K562 (cell line): ENCODE measurements around the gene SLC30A10. TPM values are rescaled to one million over a fixed set of nuclear protein-coding genes. Genes with fewer than 3 reads are reported as not detected.

Experiments used
- ARID1B ChIP-seq: fragments of 450-650 bp; IDR thresholded peaks from 2 replicates; pipeline ENCODE4 v1.6.1; 2016; ENCODE audit warnings: antibody characterized with exemption, mild to moderate bottlenecking, inconsistent platforms
- ARID3A ChIP-seq: IDR thresholded peaks from 2 replicates; pipeline ENCODE4 v1.6.1; 2012; ENCODE audit warnings: low read depth, low read length, improper control_type of control experiment, borderline replicate concordance
- ATF6 ChIP-seq: sonication (generic); formaldehyde crosslinking; IDR thresholded peaks from 2 replicates; pipeline ENCODE4 v1.4.0; 2020; ENCODE audit warnings: mild to moderate bottlenecking, missing genetic modification reagents
- CTBP1 ChIP-seq: fragments of 450-650 bp; IDR thresholded peaks from 2 replicates; pipeline ENCODE4 v1.6.1; 2016; ENCODE audit warnings: borderline replicate concordance
- FOXK2 ChIP-seq, 2 experiments: fragments of 450-650 bp; IDR thresholded peaks in 1 of 2; conservative IDR thresholded peaks in 1 of 2; 2 replicates each; pipeline ENCODE4 v1.6.1; 2016; ENCODE audit warnings: low read depth in 2 of 2, mild to moderate bottlenecking in 1 of 2
- GATA2 ChIP-seq: sonication (generic); formaldehyde crosslinking; IDR thresholded peaks from 2 replicates; pipeline ENCODE4 v1.4.0; 2020; ENCODE audit warnings: mild to moderate bottlenecking, missing genetic modification reagents
- MAFF ChIP-seq: IDR thresholded peaks from 2 replicates; pipeline ENCODE4 v1.6.1; 2012; ENCODE audit warnings: low read length, improper control_type of control experiment
- MEIS2 ChIP-seq: fragments of 450-650 bp; IDR thresholded peaks from 2 replicates; pipeline ENCODE4 v1.6.1; 2014; ENCODE audit warnings: mild to moderate bottlenecking; ENCODE audit not compliant: partially characterized antibody
- MTA3 ChIP-seq: fragments of 450-650 bp; formaldehyde crosslinking; IDR thresholded peaks from 2 replicates; pipeline ENCODE4 v1.6.1; 2017; ENCODE audit warnings: mild to moderate bottlenecking, borderline replicate concordance
- NBN ChIP-seq: fragments of 450-650 bp; IDR thresholded peaks from 2 replicates; pipeline ENCODE4 v1.6.1; 2016; ENCODE audit warnings: low read depth, mild to moderate bottlenecking
- RCOR1 ChIP-seq, 2 experiments: IDR thresholded peaks; 2 replicates each; pipeline ENCODE4 v1.6.1; 2012; ENCODE audit warnings: low read depth in 2 of 2, low read length in 2 of 2, borderline replicate concordance in 1 of 2, improper control_type of control experiment in 1 of 2
- SREBF2 ChIP-seq: sonication (generic); formaldehyde crosslinking; IDR thresholded peaks from 2 replicates; pipeline ENCODE4 v1.4.0; 2020; ENCODE audit warnings: mild to moderate bottlenecking, missing genetic modification reagents
- STAG1 ChIP-seq: sonication (generic); formaldehyde crosslinking; IDR thresholded peaks from 2 replicates; pipeline ENCODE4 v1.5.0; 2020; ENCODE audit warnings: missing genetic modification reagents, borderline replicate concordance
- TEAD4 ChIP-seq, 2 experiments: sonication (generic) in 1 of 2; formaldehyde crosslinking in 1 of 2; IDR thresholded peaks; 2 replicates each; pipeline versions ENCODE4 v1.6.1 to v1.8.0; 2012 to 2022; ENCODE audit warnings: borderline replicate concordance in 1 of 2, inconsistent platforms in 1 of 2, low read length in 1 of 2, mild to moderate bottlenecking in 1 of 2, missing genetic modification reagents in 1 of 2
- U2AF1 ChIP-seq: fragments of 200-400 bp; formaldehyde crosslinking; optimal IDR thresholded peaks from 2 replicates; pipeline ENCODE3; 2017; ENCODE audit warnings: mild to moderate bottlenecking, low read depth, low read length, moderate library complexity
- ZEB2 ChIP-seq: fragments of 450-650 bp; IDR thresholded peaks from 2 replicates; pipeline ENCODE4 v1.6.1; 2016
- ZMIZ1 ChIP-seq, 2 experiments: fragments of 150-350 bp in 1 of 2; IDR thresholded peaks; 2 replicates each; pipeline ENCODE4 v1.6.1; 2012 to 2016; ENCODE audit warnings: low read depth in 2 of 2, low read length in 2 of 2, mild to moderate bottlenecking in 1 of 2, moderate library complexity in 1 of 2
- polyA plus RNA-seq, 8 experiments: library from polyadenylated mRNA; depleted of rRNA in 4 of 8; stranded (reverse) in 5 of 8; unstranded in 3 of 8; fragments of >200 nt; fragmentation: Nextera tagmentation in 2 of 8; fragmentation: Illumina TruSeq in 1 of 8; extraction: Ambion mirVana in 2 of 8; extraction: Trizol in 1 of 8; gene quantifications; 2 replicates each; pipeline versions ENCODE4 v1.2.1 to v1.2.3, GENCODE V29; 2011 to 2014; ENCODE audit warnings: inconsistent platforms in 1 of 8, missing spikeins in 1 of 8
- total RNA-seq, 7 experiments: library from RNA; depleted of rRNA in 6 of 7; stranded (reverse); fragments of >200 nt in 6 of 7; fragmentation: Illumina TruSeq in 2 of 7; extraction: Trizol in 2 of 7; gene quantifications; 2 replicates each; pipeline versions ENCODE4 v1.2.1 to v1.2.3, GENCODE V29; 2011 to 2021; ENCODE audit warnings: low replicate concordance in 1 of 7
- TF ChIP-seq, protein P1 (sequence below), 2 experiments: fragments of 450-650 bp; IDR thresholded peaks; 2 replicates each; pipeline ENCODE4 v1.6.1; 2016

SLC30A10 gene
- total and polyA plus RNA-seq, 9 of the 15 experiments (the other 6 are each of a cell fraction or from before 2014, with no cell fraction given) = 2.6 to 11.3 (median 7.1) TPM

DNA sequence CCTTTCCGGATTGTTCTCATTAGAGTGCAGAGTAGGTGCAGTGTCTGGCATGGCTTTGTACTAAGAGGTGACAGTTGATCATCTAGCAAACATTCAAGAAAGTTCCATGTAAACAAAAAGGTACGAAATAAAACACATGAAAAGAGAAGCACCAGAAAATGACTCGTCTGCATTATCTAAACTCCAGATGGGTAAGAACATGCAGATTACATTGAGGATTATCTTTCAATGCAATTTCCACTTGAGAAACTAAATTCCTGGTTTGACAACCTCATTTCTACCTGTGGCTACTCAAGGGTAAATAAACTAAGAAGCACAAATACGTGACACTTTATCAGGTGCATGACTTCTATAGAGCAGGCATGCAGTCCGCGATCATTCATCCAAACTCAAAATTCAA, 17.6 kb downstream of the SLC30A10 start (continued):
- no peak for TF ChIP-seq RCOR1 (IDR thresholded peaks at IDR 0.05; ENCODE audit: borderline replicate concordance in 1 of 2, low read depth in 2 of 2, low read length in 2 of 2)
- no peak for TF ChIP-seq SREBF2 (CRISPR knock-in tag)
- TF ChIP-seq, protein P1, sequence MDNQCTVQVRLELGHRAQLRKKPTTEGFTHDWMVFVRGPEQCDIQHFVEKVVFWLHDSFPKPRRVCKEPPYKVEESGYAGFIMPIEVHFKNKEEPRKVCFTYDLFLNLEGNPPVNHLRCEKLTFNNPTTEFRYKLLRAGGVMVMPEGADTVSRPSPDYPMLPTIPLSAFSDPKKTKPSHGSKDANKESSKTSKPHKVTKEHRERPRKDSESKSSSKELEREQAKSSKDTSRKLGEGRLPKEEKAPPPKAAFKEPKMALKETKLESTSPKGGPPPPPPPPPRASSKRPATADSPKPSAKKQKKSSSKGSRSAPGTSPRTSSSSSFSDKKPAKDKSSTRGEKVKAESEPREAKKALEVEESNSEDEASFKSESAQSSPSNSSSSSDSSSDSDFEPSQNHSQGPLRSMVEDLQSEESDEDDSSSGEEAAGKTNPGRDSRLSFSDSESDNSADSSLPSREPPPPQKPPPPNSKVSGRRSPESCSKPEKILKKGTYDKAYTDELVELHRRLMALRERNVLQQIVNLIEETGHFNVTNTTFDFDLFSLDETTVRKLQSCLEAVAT (IDR thresholded peaks at IDR 0.05) = peak in 1 of 2 experiments; percentile 36; a peak in 1 of 4 replicates
- 0 out of 2 replicates have a peak, but pooled peaks have one; percentile 39 for TF ChIP-seq ARID3A
- TF ChIP-seq ZEB2 = peak; percentile 59; the same call in 1 of the 2 replicates
- peak; percentile 79 for TF ChIP-seq ARID1B
- TF ChIP-seq NBN = peak; percentile 64; the same call in 1 of the 2 replicates
- no peak for TF ChIP-seq STAG1 (CRISPR knock-in tag)
- peak; percentile 34; the same call in 1 of the 2 replicates for TF ChIP-seq CTBP1
- peak; percentile 76 for TF ChIP-seq TEAD4 (IDR thresholded peaks at IDR 0.05; ENCODE audit: low read length)
- no peak for TF ChIP-seq TEAD4 (CRISPR knock-in tag; IDR thresholded peaks at IDR 0.05; ENCODE audit: borderline replicate concordance)
- TF ChIP-seq MAFF = no peak
- TF ChIP-seq FOXK2 (conservative IDR thresholded peaks at IDR 0.05 in 1 of 2, IDR thresholded peaks at IDR 0.05 in 1 of 2; ENCODE audit: low read depth in 2 of 2) = 0 out of 4 replicates have a peak, but pooled peaks of 1 of the 2 experiments have one; percentile 16
- 0 out of 2 replicates have a peak, but pooled peaks have one; percentile 29 for TF ChIP-seq GATA2 (CRISPR knock-in tag)
- TF ChIP-seq ZMIZ1 (IDR thresholded peaks at IDR 0.05; ENCODE audit: low read depth in 2 of 2, low read length in 2 of 2) = 0 out of 4 replicates have a peak, but pooled peaks of 1 of the 2 experiments have one; percentile 28
- no peak for TF ChIP-seq U2AF1
- 0 out of 2 replicates have a peak, but pooled peaks have one; percentile 44 for TF ChIP-seq MTA3
- peak; percentile 2 for TF ChIP-seq MEIS2
- no peak for TF ChIP-seq ATF6 (CRISPR knock-in tag)
